ENCODE measurements around the gene PRUNE2. TPM values are rescaled to one million over a fixed set of nuclear protein-coding genes. Genes with fewer than 3 reads are reported as not detected.

Gene PRUNE2
- total RNA-seq, 3 donors from 2014 or later = 4.6 to 14.7 (median 12.0) TPM

DNA sequence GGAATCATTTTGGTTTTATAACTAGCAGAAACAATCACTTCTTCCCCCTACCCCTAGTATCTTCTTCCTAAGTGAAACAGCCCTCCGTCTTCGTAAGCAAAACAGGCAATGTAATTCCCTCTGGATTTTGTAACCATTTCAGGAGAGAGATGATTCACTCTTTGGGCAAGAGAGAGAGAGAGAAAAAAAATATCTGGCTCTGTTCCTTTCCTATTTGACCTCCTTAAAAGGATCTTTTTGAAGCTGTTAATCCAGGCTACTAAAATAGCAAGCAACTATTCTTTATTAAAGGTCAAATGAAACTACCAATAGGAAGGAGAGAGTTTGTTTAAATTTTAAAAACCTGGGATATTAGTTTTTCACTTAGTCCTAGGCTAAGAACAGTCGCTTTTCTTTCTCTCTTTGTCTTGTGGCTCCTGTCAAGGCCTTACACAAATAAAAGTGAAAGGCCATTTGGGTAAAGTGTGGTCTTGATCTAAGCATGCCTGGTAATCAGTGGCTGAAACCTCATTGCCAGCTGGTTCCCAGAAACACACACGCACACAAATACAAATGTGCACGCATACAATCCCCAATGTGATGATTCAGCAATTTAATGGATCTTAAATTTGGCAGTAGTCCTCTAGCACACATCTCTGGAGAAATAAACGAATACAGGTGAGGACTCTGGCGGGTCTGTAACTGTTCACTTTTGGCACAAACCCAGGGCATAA is 70.2 kb downstream of the PRUNE2 start:
- Histone ChIP-seq H3K4me3 (peak overlapping the region in 1 of 3 donors; percentile 2), H3K9me3 (no peaks in the 10 kb centered on the region), H3K27ac (peak overlapping the region; percentile 72 to 74), H3K4me1 (no peaks in the 10 kb centered on the region), H3K36me3 (no peaks in the 10 kb centered on the region), H3K27me3 (no peaks in the 10 kb centered on the region)
- DNase-seq (ENCODE audit: low spot score in 2 of 2) = no peak
- intact Hi-C loops (cut with DNase I; ENCODE audit: low total_unique reads) = no loop called here
- TF ChIP-seq CTCF (IDR thresholded peaks at IDR 0.05) = no peak
- TF ChIP-seq POLR2AphosphoS5 (IDR thresholded peaks at IDR 0.05) = no peak
- no peak for TF ChIP-seq POLR2A (IDR thresholded peaks at IDR 0.05)

DNA sequence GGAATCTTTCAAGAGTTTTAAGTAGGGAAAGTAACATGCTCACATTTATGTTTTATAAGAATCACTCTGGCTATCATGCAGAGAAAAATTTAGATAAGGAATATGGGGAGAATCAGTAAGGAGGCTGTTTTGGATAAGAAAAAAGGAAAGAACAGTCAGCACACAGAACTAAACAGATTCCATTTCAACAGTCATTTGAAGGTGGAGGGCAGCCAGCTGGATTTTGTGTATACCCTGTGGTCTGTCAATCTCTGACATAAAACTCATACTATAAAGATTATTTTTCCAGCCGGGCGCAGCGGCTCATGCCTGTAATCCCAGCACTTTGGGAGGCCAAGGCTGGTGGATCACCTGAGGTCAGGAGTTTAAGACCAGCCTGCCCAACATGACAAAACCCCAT is 77.5 kb downstream of the PRUNE2 start:
- H3K27me3 ChIP-seq = no peaks in the 10 kb centered on the region
- intact Hi-C loops (cut with DNase I; ENCODE audit: low total_unique reads) = no loop called here
- TF ChIP-seq CTCF (IDR thresholded peaks at IDR 0.05) = no peak
- TF ChIP-seq POLR2A (IDR thresholded peaks at IDR 0.05) = no peak
- no peak for TF ChIP-seq POLR2AphosphoS5 (IDR thresholded peaks at IDR 0.05)
- H3K4me1 ChIP-seq = no peaks in the 10 kb centered on the region
- no peaks in the 10 kb centered on the region for H3K36me3 ChIP-seq
- no peak overlapping the region for H3K27ac ChIP-seq
- H3K4me3 ChIP-seq = no peak overlapping the region
- DNase-seq (ENCODE audit: low spot score in 2 of 2) = no peak
- H3K9me3 ChIP-seq = no peaks in the 10 kb centered on the region

GRCh38 chr9:76827296-76828080 is 78.4 kb downstream of the PRUNE2 start:
- no peak for DNase-seq (ENCODE audit: low spot score in 2 of 2)
- Histone ChIP-seq H3K4me1 (no peaks in the 10 kb centered on the region), H3K4me3 (no peak overlapping the region), H3K9me3 (no peaks in the 10 kb centered on the region), H3K36me3 (no peaks in the 10 kb centered on the region), H3K27me3 (no peaks in the 10 kb centered on the region), H3K27ac (no peak overlapping the region)
- intact Hi-C loops (cut with DNase I; ENCODE audit: low total_unique reads) = no loop called here
- TF ChIP-seq POLR2A (IDR thresholded peaks at IDR 0.05) (no peak), POLR2AphosphoS5 (IDR thresholded peaks at IDR 0.05) (no peak), CTCF (IDR thresholded peaks at IDR 0.05) (no peak)

DNA sequence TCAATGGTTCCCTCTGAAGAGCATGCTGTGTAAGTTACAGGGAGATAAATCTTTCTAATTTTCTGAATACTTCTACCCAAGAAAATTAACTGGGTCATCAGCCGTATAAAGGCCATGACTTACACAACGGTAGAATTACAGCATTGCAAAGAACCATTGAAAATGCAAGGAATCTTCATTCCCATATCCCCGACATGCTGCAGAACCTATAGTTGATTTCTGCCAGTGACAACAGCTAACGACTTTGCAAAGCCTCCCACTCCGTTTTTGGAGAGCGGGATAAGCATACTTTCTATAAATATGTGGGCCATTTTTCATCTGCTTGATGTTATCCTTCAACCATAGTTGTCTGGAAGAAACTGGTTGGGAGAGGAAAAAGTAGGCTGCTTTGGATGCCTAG is 85.5 kb downstream of the PRUNE2 start:
- Histone ChIP-seq H3K4me1 (no peaks in the 10 kb centered on the region), H3K9me3 (no peaks in the 10 kb centered on the region), H3K36me3 (no peaks in the 10 kb centered on the region), H3K27me3 (no peaks in the 10 kb centered on the region), H3K4me3 (no peak overlapping the region), H3K27ac (no peak overlapping the region)
- intact Hi-C loops (cut with DNase I; ENCODE audit: low total_unique reads) = no loop called here
- DNase-seq (ENCODE audit: low spot score in 2 of 2) = no peak
- TF ChIP-seq CTCF (IDR thresholded peaks at IDR 0.05) (no peak), POLR2AphosphoS5 (IDR thresholded peaks at IDR 0.05) (no peak), POLR2A (IDR thresholded peaks at IDR 0.05) (no peak)

- Histone ChIP-seq H3K4me1 (no peaks in the 10 kb centered on the region), H3K4me3 (no peak overlapping the region), H3K36me3 (no peaks in the 10 kb centered on the region), H3K27ac (peak overlapping the region in 1 of 2 donors; percentile 34), H3K27me3 (no peaks in the 10 kb centered on the region), H3K9me3 (no peaks in the 10 kb centered on the region)
- TF ChIP-seq POLR2A (IDR thresholded peaks at IDR 0.05) (no peak), POLR2AphosphoS5 (IDR thresholded peaks at IDR 0.05) (no peak), CTCF (IDR thresholded peaks at IDR 0.05) (no peak)
- intact Hi-C loops (cut with DNase I; ENCODE audit: low total_unique reads) = no loop called here
- DNase-seq (ENCODE audit: low spot score in 2 of 2) = no peak
These were observed 87.6 kb downstream of the PRUNE2 start for GRCh38 chr9:76818271-76818670.

All from breast epithelium (tissue), 4 donors.